ENCODE data around the gene ISLR.
A peak's percentile ranks its signal among the peaks of the same experiment; 100 is the strongest.

Gene ISLR

GRCh38 chr15:74171965-74172541, 1.5 kb upstream of the ISLR start:
- H3K27me3 Mint-ChIP-seq, result peaks cover 35 to 62% of the 10 kb centered on the region in 2 donors
- no peaks in the 10 kb centered on the region for H3K4me1 Mint-ChIP-seq (ENCODE audit: low read depth in 2 of 2)
- no peaks in the 10 kb centered on the region for H3K36me3 Mint-ChIP-seq (ENCODE audit: insufficient read depth)
- no peak overlapping the region for H3K4me3 Mint-ChIP-seq
- ATAC-seq (replicated peaks) (no peak), DNase-seq (no peak)
- peak overlapping the region in 1 of 2 donors; percentile 27 for H3K27ac Mint-ChIP-seq
- no peaks in the 10 kb centered on the region for H3K9me3 Mint-ChIP-seq

- Mint-ChIP-seq H3K4me3 (no peak overlapping the region), H3K36me3 (ENCODE audit: insufficient read depth) (no peaks in the 10 kb centered on the region), H3K27me3 (peaks cover 34 to 66% of the 10 kb centered on the region in 2 donors), H3K27ac (no peak overlapping the region), H3K9me3 (no peaks in the 10 kb centered on the region), H3K4me1 (ENCODE audit: low read depth in 2 of 2) (no peaks in the 10 kb centered on the region)
- DNase-seq (no peak), ATAC-seq (replicated peaks) (no peak)
Measured at GRCh38 chr15:74172701-74173379, 670 bp upstream of the ISLR start.

GRCh38 chr15:74174219-74174957, 878 bp downstream of the ISLR start:
- Mint-ChIP-seq H3K9me3 (no peaks in the 10 kb centered on the region), H3K4me3 (no peak overlapping the region), H3K27ac (no peak overlapping the region), H3K36me3 (ENCODE audit: insufficient read depth) (no peaks in the 10 kb centered on the region), H3K27me3 (peaks cover 30 to 66% of the 10 kb centered on the region in 2 donors), H3K4me1 (ENCODE audit: low read depth in 2 of 2) (no peaks in the 10 kb centered on the region)
- ATAC-seq (replicated peaks), result no peak
- DNase-seq, result no peak

- Mint-ChIP-seq H3K9me3 (no peaks in the 10 kb centered on the region), H3K27ac (no peak overlapping the region), H3K36me3 (ENCODE audit: insufficient read depth) (no peaks in the 10 kb centered on the region), H3K4me1 (ENCODE audit: low read depth in 2 of 2) (no peaks in the 10 kb centered on the region), H3K4me3 (no peak overlapping the region), H3K27me3 (peaks cover 29 to 66% of the 10 kb centered on the region in 2 donors)
- ATAC-seq (replicated peaks) (no peak), DNase-seq (no peak)
Measured at GRCh38 chr15:74174958-74175253, 1.4 kb downstream of the ISLR start.

- no peak overlapping the region for H3K27ac Mint-ChIP-seq
- H3K36me3 Mint-ChIP-seq (ENCODE audit: insufficient read depth), result no peaks in the 10 kb centered on the region
- no peak overlapping the region for H3K4me3 Mint-ChIP-seq
- ATAC-seq (replicated peaks) (no peak), DNase-seq (no peak)
- H3K27me3 Mint-ChIP-seq, result peaks cover 29 to 66% of the 10 kb centered on the region in 2 donors
- H3K4me1 Mint-ChIP-seq (ENCODE audit: low read depth in 2 of 2), result no peaks in the 10 kb centered on the region
- no peaks in the 10 kb centered on the region for H3K9me3 Mint-ChIP-seq
Measured at GRCh38 chr15:74175271-74176191, 2.0 kb downstream of the ISLR start.

GRCh38 chr15:74176262-74177214, 3.0 kb downstream of the ISLR start:
- Mint-ChIP-seq H3K9me3 (no peaks in the 10 kb centered on the region), H3K4me1 (ENCODE audit: low read depth in 2 of 2) (no peaks in the 10 kb centered on the region), H3K27me3 (peaks cover 32 to 65% of the 10 kb centered on the region in 2 donors), H3K27ac (no peak overlapping the region), H3K36me3 (ENCODE audit: insufficient read depth) (no peaks in the 10 kb centered on the region), H3K4me3 (no peak overlapping the region)
- no peak for DNase-seq
- ATAC-seq (replicated peaks), result no peak

GRCh38 chr15:74178326-74179100, 5.0 kb downstream of the ISLR start:
- no peaks in the 10 kb centered on the region for H3K9me3 Mint-ChIP-seq
- H3K27ac Mint-ChIP-seq, result no peak overlapping the region
- no peak for DNase-seq

GRCh38 chr15:74179101-74179841, 5.8 kb downstream of the ISLR start:
- ATAC-seq (replicated peaks), result no peak
- Mint-ChIP-seq H3K4me1 (ENCODE audit: low read depth in 2 of 2) (no peaks in the 10 kb centered on the region), H3K27me3 (peaks cover 37 to 71% of the 10 kb centered on the region in 2 donors), H3K9me3 (no peaks in the 10 kb centered on the region), H3K4me3 (no peak overlapping the region), H3K36me3 (ENCODE audit: insufficient read depth) (no peaks in the 10 kb centered on the region), H3K27ac (no peak overlapping the region)
- DNase-seq, result no peak

More at GRCh38 chr15:74178326-74179100, 5.0 kb downstream of the ISLR start:
- Mint-ChIP-seq H3K4me1 (ENCODE audit: low read depth in 2 of 2) (no peaks in the 10 kb centered on the region), H3K27me3 (peaks cover 37 to 68% of the 10 kb centered on the region in 2 donors), H3K36me3 (ENCODE audit: insufficient read depth) (no peaks in the 10 kb centered on the region), H3K4me3 (no peak overlapping the region)
- ATAC-seq (replicated peaks), result no peak

- no peaks in the 10 kb centered on the region for H3K9me3 Mint-ChIP-seq
- peaks cover 37 to 81% of the 10 kb centered on the region in 2 donors for H3K27me3 Mint-ChIP-seq
- H3K4me1 Mint-ChIP-seq (ENCODE audit: low read depth in 2 of 2), result no peaks in the 10 kb centered on the region
- no peaks in the 10 kb centered on the region for H3K36me3 Mint-ChIP-seq (ENCODE audit: insufficient read depth)
- H3K4me3 Mint-ChIP-seq, result no peak overlapping the region
- ATAC-seq (replicated peaks) (no peak), DNase-seq (no peak)
- H3K27ac Mint-ChIP-seq, result no peak overlapping the region
Measured at GRCh38 chr15:74179983-74180880, 6.7 kb downstream of the ISLR start.

GRCh38 chr15:74180881-74181602, 7.5 kb downstream of the ISLR start:
- DNase-seq, result no peak
- H3K27ac Mint-ChIP-seq, result no peak overlapping the region
- H3K36me3 Mint-ChIP-seq (ENCODE audit: insufficient read depth), result no peaks in the 10 kb centered on the region
- H3K9me3 Mint-ChIP-seq, result no peaks in the 10 kb centered on the region
- H3K4me1 Mint-ChIP-seq (ENCODE audit: low read depth in 2 of 2), result no peaks in the 10 kb centered on the region
- H3K4me3 Mint-ChIP-seq, result no peak overlapping the region
- no peak for ATAC-seq (replicated peaks)
- H3K27me3 Mint-ChIP-seq, result peaks cover 32 to 78% of the 10 kb centered on the region in 2 donors

Data from effector memory CD8-positive, alpha-beta T cell (primary cell).